ENCODE measurements around the gene IPO13. TPM values are rescaled to one million over a fixed set of nuclear protein-coding genes. Genes with fewer than 3 reads are reported as not detected.

IPO13 gene
- total RNA-seq, 4 donors from 2014 or later: 81.9 to 171 (median 105) TPM

- in situ Hi-C loops (cut with MboI; ENCODE audit: low sequenced_read_pairs in 4 of 4): no loop called here
- Histone ChIP-seq H3K27me3 (no peaks in the 10 kb centered on the region), H3K36me3 (peaks cover 0 to 98% of the 10 kb centered on the region in 2 donors), H3K4me3 (no peak overlapping the region), H3K9me3 (no peaks in the 10 kb centered on the region), H3K4me1 (peaks cover 0 to 5% of the 10 kb centered on the region in 2 donors), H3K27ac (no peak overlapping the region)
- TF ChIP-seq CTCF (IDR thresholded peaks at IDR 0.05 in 4 of 5, conservative IDR thresholded peaks at IDR 0.05 in 1 of 5) (no peak), POLR2A (IDR thresholded peaks at IDR 0.05) (no peak)
- no peak for ATAC-seq
- DNase-seq: no peak
- intact Hi-C loops (cut with DNase I; ENCODE audit: low total_unique reads): no loop called here
Observed at GRCh38 chr1:43962324-43962723, 15.6 kb downstream of the IPO13 start.

DNA sequence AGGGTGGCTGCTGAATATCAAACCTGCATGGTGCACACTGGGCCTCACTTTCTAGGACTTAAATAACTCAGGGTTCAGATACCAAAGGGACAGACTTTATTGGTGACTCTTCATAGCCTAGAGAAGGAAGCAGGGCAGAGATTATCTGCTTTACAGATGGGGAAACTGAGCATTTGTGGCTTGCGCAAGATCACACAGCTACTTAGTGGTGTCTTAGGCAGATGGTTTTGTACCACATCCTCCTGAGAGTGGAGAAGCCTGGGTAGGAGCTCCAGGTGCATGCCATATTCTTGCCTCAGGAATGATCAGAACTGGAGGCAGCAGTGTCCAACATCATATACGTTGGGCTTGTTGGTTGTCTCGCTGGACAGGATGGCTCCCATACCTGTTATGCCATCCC, 16.3 kb downstream of the IPO13 start:
- in situ Hi-C loops (cut with MboI; ENCODE audit: low sequenced_read_pairs in 4 of 4): no loop called here

GRCh38 chr1:43963890-43964289, 17.1 kb downstream of the IPO13 start:
- intact Hi-C loops (cut with DNase I; ENCODE audit: low total_unique reads) (no loop called here), in situ Hi-C loops (cut with MboI; ENCODE audit: low sequenced_read_pairs in 4 of 4) (no loop called here)
- Histone ChIP-seq H3K9me3 (no peaks in the 10 kb centered on the region), H3K4me1 (peaks cover 0 to 5% of the 10 kb centered on the region in 2 donors), H3K4me3 (no peak overlapping the region), H3K27me3 (no peaks in the 10 kb centered on the region), H3K36me3 (peaks cover 0 to 88% of the 10 kb centered on the region in 2 donors), H3K27ac (no peak overlapping the region)
- ATAC-seq (no peak), DNase-seq (no peak)
- TF ChIP-seq CTCF (IDR thresholded peaks at IDR 0.05 in 4 of 5, conservative IDR thresholded peaks at IDR 0.05 in 1 of 5) (no peak), POLR2A (IDR thresholded peaks at IDR 0.05) (no peak)

More for the DNA sequence above, 16.3 kb downstream of the IPO13 start:
- H3K4me1 ChIP-seq: peaks cover 0 to 5% of the 10 kb centered on the region in 2 donors
- DNase-seq: no peak
- intact Hi-C loops (cut with DNase I; ENCODE audit: low total_unique reads): no loop called here
- H3K36me3 ChIP-seq: peaks cover 0 to 97% of the 10 kb centered on the region in 2 donors
- TF ChIP-seq CTCF (IDR thresholded peaks at IDR 0.05 in 4 of 5, conservative IDR thresholded peaks at IDR 0.05 in 1 of 5) (no peak), POLR2A (IDR thresholded peaks at IDR 0.05) (no peak)
- no peak overlapping the region for H3K4me3 ChIP-seq
- no peaks in the 10 kb centered on the region for H3K9me3 ChIP-seq
- H3K27ac ChIP-seq: no peak overlapping the region
- no peak for ATAC-seq
- H3K27me3 ChIP-seq: no peaks in the 10 kb centered on the region

DNA sequence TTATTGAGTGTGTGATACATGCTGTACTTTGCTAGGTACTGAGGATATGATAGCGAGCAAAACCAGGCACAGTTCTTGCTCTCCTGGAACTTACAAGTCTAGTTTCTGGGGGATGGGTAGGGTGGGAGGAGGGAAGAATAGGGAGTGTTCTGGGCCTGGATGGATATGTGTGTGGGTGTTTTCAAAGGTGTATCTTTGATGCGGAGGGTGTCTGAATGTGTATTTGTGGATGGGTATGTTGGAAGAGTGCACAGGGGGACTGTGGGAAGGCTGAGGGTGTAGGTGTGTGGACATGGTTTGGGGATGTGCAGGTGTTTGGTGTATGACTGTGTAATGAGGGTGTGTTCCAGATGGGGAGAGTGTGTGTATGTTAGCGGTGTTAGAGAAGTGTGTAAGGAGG, 18.6 kb downstream of the IPO13 start:
- no peak for TF ChIP-seq CTCF (IDR thresholded peaks at IDR 0.05 in 4 of 5, conservative IDR thresholded peaks at IDR 0.05 in 1 of 5)
- TF ChIP-seq POLR2A (IDR thresholded peaks at IDR 0.05): no peak
- intact Hi-C loops (cut with DNase I; ENCODE audit: low total_unique reads): no loop called here
- DNase-seq: no peak
- Histone ChIP-seq H3K9me3 (no peaks in the 10 kb centered on the region), H3K4me1 (peaks cover 0 to 6% of the 10 kb centered on the region in 2 donors), H3K27ac (no peak overlapping the region), H3K36me3 (peaks cover 0 to 74% of the 10 kb centered on the region in 2 donors), H3K4me3 (no peak overlapping the region), H3K27me3 (no peaks in the 10 kb centered on the region)
- in situ Hi-C loops (cut with MboI; ENCODE audit: low sequenced_read_pairs in 4 of 4): no loop called here
- ATAC-seq: no peak

- intact Hi-C loops (cut with DNase I; ENCODE audit: low total_unique reads): no loop called here
- in situ Hi-C loops (cut with MboI; ENCODE audit: low sequenced_read_pairs in 4 of 4): no loop called here
- peaks cover 14 to 30% of the 10 kb centered on the region in 2 donors for H3K4me1 ChIP-seq
Observed at GRCh38 chr1:43968348-43968948, 21.7 kb downstream of the IPO13 start.

More at GRCh38 chr1:43968348-43968948, 21.7 kb downstream of the IPO13 start:
- H3K27ac ChIP-seq: no peak overlapping the region
- no peaks in the 10 kb centered on the region for H3K27me3 ChIP-seq
- no peak overlapping the region for H3K4me3 ChIP-seq
- no peaks in the 10 kb centered on the region for H3K9me3 ChIP-seq
- peaks cover 0 to 55% of the 10 kb centered on the region in 2 donors for H3K36me3 ChIP-seq
- TF ChIP-seq POLR2A (IDR thresholded peaks at IDR 0.05): no peak
- no peak for TF ChIP-seq CTCF (IDR thresholded peaks at IDR 0.05 in 4 of 5, conservative IDR thresholded peaks at IDR 0.05 in 1 of 5)
- no peak for DNase-seq
- no peak for ATAC-seq

Data from gastrocnemius medialis (tissue), 4 donors.